Stimulated activated CD8-positive, alpha-beta memory T cell treated with anti-CD3 and anti-CD28 coated beads, Interleukin-7, amount 100 ng/mL, for 1 hour (primary cell): ENCODE measurements around the gene MRTFA.

Experiments
- DNase-seq, 2 donors: peaks; one replicate each; pipeline ENCODE4 v3.0.0-alpha.2; 2020; ENCODE audit warnings: low read depth in 2 of 2

MRTFA gene

GRCh38 chr22:40411506-40411861 is 225.0 kb downstream of the MRTFA start:
- DNase-seq = no peak

DNA sequence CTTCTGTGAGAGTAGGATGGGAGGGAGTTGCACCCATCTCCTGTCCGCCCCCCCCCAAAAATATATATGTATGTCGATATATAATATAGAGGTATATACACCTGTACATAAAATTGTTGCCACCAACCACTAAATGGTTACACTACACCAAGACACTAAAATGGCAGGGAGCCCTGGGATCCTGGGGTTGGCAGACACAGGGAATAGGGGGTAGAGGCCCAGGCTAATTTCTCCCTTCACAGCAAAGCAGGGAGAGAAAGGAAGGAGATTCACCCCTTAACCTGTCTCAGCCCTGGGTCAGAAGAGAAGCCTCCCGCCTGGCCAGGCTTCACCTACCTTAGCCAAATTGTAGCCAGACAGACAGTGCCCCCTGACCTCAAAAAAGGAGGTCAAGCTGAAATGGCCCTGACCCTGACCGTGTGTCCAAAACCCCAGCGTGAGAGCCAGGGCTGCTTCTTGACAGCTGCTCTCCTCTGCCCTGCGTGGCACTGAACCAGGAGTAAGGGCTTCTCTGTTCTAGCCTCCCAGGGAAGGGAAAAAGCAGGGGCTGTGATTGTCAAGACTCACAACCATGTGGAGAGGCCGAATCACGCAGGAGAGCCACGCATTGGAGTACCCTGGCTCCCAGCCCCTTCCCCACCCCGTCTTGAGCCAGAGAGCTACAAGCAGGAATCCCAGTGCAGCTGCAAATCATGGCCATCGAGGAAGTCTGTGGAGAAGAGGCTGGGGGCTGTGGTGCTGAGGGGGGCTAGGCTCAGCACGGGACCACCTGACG is 225.6 kb downstream of the MRTFA start:
- DNase-seq = no peak

DNA sequence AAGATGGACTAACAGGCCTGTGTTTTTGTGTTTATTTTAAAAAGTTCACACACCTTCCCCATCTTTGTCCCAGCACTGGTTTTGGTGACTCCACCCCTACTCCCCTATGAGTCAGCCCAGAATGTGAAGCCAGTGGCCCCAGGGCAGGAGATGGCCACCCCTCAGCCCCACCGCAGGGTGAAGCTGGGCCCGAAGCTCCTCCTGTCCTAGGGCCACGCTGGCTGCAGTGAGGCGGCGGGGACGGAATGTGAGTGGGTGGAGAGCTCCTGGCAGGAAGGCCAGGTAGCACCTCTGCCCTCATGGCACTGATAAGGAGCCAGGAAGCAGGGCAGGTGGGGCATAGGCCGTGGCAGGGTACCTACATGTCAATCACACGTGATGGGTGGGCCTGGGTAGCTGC is 226.2 kb downstream of the MRTFA start:
- no peak for DNase-seq

DNA sequence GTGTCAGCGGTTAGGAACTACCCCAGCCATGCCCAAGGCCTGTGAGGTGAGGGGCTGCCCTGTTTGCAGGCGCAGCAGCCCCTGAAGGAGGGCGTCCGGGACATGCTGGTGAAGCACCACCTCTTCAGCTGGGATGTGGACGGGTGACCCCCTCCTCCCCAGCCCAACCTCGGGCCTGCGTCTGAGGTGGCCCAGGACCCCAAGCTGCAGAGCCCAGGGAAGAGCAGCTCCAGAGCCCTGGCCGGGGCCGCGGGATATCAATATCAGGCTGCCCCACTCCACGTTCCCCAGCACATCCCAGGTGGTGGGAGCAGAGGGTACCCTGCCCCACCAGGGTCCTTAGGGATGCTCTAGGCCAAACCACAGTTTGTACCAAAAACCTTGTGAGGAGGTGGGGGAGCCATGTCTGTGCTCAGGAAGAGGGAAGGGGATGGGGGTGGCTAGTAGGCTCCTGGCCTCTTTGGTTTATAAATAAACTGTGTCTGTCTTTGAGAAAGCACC is 226.9 kb downstream of the MRTFA start:
- DNase-seq = no peak

- DNase-seq = no peak
Measured at GRCh38 chr22:40408718-40409612, 227.6 kb downstream of the MRTFA start.

DNA sequence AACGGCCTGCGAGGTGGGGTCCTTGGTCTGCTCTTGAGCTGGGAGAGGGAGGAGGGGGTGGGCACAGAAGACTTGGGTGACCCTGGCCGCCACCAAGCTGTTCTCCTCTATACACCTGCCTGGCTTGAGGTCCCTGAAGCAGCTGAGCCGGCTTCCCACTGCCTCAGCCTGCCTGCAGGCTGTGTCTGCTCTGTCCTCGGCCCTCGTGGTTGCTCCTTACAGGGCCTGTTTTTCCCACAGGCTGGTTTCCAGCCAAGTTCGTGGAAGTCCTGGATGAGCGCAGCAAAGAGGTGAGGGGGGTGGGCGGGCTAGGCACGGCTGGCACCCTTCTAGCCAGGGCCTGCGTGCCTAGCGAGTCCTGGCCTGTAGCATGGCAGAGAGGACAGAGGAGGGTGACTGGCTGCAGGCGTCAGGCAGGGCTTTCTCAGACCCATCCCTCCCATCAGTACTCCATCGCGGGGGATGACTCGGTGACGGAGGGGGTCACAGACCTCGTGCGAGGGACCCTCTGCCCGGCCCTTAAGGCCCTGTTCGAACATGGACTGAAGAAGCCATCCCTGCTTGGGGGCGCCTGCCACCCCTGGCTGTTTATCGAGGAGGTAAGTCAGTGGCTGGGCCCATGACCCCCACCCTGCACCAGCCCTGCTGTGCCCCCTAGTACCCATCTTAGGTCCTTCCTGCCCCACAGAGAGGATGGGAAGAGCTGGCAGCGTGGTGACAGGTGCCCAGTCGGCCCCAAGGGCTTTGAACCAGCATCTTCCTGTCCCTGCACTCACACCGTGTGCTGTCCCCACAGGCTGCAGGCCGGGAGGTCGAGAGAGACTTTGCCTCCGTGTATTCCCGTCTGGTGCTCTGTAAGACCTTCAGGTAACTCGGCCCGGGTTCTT is 228.4 kb downstream of the MRTFA start:
- no peak for DNase-seq

- DNase-seq = no peak
Measured at GRCh38 chr22:40407021-40407761, 229.3 kb downstream of the MRTFA start.

DNA sequence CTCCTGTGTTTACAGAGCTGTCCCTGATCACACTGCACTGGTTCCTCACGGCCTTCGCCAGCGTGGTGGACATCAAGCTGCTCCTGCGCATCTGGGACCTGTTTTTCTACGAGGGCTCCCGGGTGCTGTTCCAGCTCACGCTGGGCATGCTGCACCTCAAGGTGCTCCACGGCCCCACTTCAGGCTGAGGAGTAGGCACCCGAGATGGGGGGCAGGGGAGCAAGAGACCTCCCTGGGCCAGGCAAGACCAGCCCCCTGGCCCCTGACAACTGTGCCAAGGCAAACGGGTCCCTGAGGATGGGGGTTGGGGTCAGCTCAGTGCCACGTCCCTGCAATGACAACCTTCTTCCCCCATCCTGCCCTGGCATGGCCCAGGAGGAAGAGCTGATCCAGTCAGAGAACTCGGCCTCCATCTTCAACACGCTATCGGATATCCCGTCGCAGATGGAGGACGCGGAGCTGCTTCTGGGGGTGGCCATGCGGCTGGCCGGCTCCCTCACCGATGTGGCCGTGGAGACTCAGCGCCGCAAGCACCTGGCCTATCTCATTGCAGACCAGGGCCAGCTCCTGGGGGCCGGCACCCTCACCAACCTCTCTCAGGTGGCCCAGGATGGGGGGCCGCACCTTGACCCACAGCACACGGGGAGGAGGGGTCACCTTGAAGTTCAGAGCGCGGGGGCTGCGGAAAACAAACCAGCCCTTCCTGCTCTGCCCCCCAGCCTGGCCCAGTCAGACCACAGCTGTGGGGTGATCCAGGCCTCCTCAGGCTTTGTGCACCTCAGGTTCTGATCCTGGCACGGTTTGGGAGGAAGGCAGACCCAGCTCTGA is 230.2 kb downstream of the MRTFA start:
- DNase-seq = no peak

DNA sequence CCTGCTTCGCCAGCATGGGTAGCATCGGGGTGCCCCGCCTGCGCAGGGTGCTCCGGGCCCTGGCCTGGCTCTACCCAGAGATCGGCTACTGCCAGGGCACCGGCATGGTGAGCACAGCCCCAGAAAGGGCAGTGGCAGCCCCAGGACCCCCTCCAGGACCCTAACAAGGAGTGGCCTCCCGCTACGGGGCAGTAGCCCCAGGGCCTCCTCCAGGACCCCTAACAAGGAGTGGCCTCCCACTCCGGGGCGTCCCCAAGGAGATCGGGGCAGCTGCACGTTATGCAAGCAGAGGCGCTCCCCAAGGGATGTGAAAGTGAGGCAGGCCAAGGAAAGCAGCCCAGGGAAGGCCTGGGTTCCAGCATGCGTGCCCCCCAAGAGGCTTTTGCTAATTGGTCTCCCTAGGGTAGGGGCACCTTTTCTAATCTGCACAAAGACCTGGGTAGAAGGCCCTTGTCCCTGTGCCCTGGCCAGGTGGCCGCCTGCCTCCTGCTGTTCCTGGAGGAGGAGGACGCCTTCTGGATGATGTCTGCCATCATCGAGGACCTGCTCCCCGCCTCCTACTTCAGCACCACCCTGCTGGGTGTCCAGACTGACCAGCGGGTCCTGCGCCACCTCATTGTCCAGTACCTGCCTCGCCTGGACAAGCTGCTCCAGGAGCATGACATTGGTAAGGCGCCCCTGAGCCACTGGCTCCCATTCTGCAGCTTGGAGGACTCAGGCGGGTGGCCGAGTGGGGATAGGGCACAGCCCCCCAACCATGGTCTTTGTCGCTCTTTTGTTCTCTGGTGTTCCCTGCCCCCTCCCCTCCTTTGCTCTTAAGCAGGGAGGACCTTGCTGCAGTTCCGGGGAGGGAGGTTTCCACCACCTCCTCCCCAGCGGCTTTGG is 231.1 kb downstream of the MRTFA start:
- no peak for DNase-seq

DNA sequence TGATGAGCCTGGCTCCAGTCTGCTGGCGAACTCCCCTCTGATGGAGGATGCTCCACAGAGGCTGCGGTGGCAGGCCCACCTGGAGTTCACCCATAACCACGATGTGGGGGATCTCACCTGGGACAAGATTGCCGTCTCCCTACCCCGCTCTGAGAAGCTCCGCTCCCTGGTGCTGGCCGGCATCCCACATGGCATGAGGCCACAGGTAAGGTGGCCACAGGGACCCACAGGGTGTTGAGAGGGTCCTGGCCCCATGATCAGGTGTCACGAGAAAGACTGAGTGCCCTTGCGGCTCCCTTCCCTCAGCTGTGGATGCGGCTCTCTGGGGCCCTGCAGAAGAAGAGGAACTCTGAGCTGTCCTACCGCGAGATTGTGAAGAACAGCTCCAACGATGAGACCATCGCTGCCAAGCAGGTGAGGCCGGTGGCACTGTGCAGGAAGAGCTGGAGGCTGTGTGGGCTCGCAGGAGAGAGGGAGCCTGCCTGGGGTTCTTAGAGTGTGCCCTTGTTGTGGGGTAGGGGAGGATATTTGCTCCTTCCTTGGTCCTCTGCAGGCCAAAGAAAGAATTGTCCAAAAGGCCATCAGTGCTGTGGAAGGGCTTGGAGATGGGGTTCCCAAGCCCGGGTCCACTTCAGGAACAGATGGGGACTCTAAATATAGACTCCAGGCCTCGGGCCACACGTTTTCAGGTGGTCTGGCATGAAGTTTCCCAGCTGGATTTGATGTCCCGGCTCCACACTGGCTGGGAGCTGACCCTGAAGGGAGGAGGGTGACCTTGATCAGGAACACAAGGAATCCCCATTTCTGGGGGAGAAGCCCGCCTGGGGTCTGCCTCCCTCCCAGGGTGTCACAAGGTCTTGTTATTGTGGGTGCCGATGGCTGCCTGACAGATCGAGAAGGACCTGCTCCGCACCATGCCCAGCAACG is 232.0 kb downstream of the MRTFA start:
- no peak for DNase-seq

- DNase-seq = no peak
Measured at GRCh38 chr22:40403651-40404050, 232.9 kb downstream of the MRTFA start.

GRCh38 chr22:40403141-40403540 is 233.4 kb downstream of the MRTFA start:
- DNase-seq = no peak

DNA sequence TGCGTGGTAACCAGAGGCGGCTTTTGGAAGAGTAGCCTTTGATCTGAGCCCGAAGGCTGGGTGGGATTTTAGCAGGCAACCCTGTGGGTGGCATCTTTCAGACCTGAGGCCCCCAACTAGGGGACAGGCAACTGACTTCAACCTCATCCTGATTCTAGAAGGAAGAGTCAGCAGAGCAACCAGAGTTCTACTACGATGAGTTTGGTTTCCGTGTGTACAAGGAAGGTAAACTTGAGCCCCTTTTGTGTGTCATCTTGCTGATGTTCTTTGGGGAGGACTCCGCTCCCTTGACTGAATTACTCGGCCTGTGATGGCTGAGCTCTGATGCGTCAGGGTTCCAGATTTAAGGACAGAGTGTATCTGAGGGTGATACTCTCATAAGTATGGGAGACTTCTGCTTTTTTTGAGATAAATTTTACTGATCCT is 234.5 kb downstream of the MRTFA start:
- DNase-seq = no peak

GRCh38 chr22:40401532-40401931 is 235.0 kb downstream of the MRTFA start:
- DNase-seq = peak; percentile 20 to 31

GRCh38 chr22:40400159-40400558 is 236.4 kb downstream of the MRTFA start:
- DNase-seq = no peak

- no peak for DNase-seq
Measured at GRCh38 chr22:40399621-40400020, 236.9 kb downstream of the MRTFA start.

DNA sequence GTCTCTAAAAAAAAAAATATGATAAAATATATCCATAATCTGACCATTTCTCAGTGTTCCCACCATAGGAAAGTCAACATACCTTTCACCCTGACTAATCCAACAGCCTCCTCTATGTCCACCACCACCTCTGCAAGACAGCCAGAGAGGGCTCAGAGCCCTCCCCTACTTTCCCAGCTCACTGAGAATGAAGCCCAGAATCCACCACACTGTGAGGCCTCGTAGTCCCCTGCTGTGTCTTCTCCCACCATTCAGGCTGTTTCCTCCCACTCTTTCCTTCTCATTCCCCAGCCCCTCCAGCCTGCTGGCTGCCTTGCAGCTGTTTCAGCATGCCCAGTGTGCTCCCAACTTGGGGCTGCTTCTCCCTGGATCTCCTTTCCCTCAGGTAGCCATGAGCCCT is 239.1 kb downstream of the MRTFA start:
- no peak for DNase-seq

DNA sequence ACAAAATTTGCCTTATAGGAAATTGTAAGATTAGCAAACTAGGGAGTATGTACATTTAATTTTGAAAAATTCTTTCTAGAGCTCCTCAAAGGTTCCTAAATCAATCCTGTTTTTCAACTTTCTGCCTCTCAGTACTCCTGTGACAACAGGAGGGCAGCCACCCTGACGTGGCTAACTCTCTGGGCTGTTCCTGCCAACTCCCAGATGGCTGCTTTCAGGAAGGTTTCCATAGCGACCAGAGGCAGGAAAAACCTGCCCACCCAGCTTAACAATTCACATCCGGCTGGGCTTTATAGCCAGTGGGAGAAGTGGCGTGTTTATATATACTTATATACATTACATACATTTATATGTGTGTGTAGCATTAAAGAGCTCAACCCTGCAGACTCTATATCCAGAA is 239.6 kb downstream of the MRTFA start:
- no peak for DNase-seq
